GM10248 (cell line): ENCODE measurements around the gene EIF1.
"Not testable (repeated sequence)": the region's sequence is repeated elsewhere in the genome, so short reads cannot be mapped to it uniquely, and the experiment has no call there.

ENCODE experiments used
- CTCF ChIA-PET: fragments of 300-600 bp; sonication (Branson Sonifier 250); formaldehyde crosslinking; extraction: SDS; loops from one replicate; lab custom pipeline; 2021; ENCODE audit warnings: antibody characterized with exemption; lab: Yijun Ruan, JAX
- POLR2A ChIA-PET: fragments of 350-650 bp; sonication (Branson Sonifier 250); formaldehyde crosslinking; extraction: SDS; loops from one replicate; lab custom pipeline; 2020; ENCODE audit warnings: antibody characterized with exemption; lab: Yijun Ruan, JAX
- DNase-seq: peaks from one replicate; pipeline ENCODE4 v3.0.0; 2012; ENCODE audit errors: extremely low spot score
- CTCF ChIP-seq: IDR thresholded peaks from 2 replicates; pipeline ENCODE4 v1.5.1; 2012; ENCODE audit warnings: mild to moderate bottlenecking, low read depth; ENCODE audit errors: extremely low read depth, missing control alignments, control extremely low read depth

EIF1 gene

GRCh38 chr17:41682631-41683030 lies 6.1 kb upstream of the EIF1 start:
- ChIA-PET POLR2A (no interaction called here), CTCF (interaction anchor here (5.4 to 8.6 kb wide), 3 partner anchors 9 to 20 kb away, joined by 42 to 118 read pairs (median 118); partner anchors contain the start of gene EIF1)
- no peak for TF ChIP-seq CTCF
- no peak for DNase-seq

- POLR2A ChIA-PET = no interaction called here
- no peak for DNase-seq
- CTCF ChIA-PET = interaction anchor here (7.2 to 8.6 kb wide), 2 partner anchors 9 to 15 kb away, joined by 118 read pairs; partner anchors contain the start of gene EIF1
- TF ChIP-seq CTCF = no peak
Measured at GRCh38 chr17:41683441-41684007, 5.2 kb upstream of the EIF1 start.

- DNase-seq = no peak
- ChIA-PET CTCF (interaction anchor here (1.2 to 2.5 kb wide), 3 partner anchors 12 to 36 kb away, joined by 3 to 11 read pairs (median 9); no protein-coding TSS in a partner anchor), POLR2A (interaction anchor here (0.6 kb wide), 1 partner anchor 19 kb away, joined by 3 read pairs; no protein-coding TSS in a partner anchor)
- no peak for TF ChIP-seq CTCF
Measured at GRCh38 chr17:41684035-41684434, 4.7 kb upstream of the EIF1 start.

GRCh38 chr17:41685753-41686152 lies 2.9 kb upstream of the EIF1 start:
- POLR2A ChIA-PET, DNase-seq: not testable (repeated sequence)
- CTCF ChIA-PET = interaction anchor here (0.7 to 2.5 kb wide), 4 partner anchors 8 to 23 kb away, joined by 3 to 11 read pairs (median 6); no protein-coding TSS in a partner anchor

GRCh38 chr17:41686281-41686680 lies 2.4 kb upstream of the EIF1 start:
- POLR2A ChIA-PET = no interaction called here
- DNase-seq = no peak
- CTCF ChIA-PET = interaction anchor here (0.7 to 2.5 kb wide), 3 partner anchors 9 to 23 kb away, joined by 3 to 9 read pairs (median 4); no protein-coding TSS in a partner anchor
- no peak for TF ChIP-seq CTCF

- DNase-seq = no peak
- ChIA-PET CTCF (interaction anchor here (1.7 to 9.3 kb wide), 5 partner anchors 8 to 332 kb away, joined by 4 to 118 read pairs (median 32); partner anchors contain the start of gene NKIRAS2), POLR2A (interaction anchor here (0.5 to 5.8 kb wide), 13 partner anchors 9 to 1758 kb away, joined by 3 to 134 read pairs (median 4); partner anchors contain the start of genes DNAJC7 and JUP)
- TF ChIP-seq CTCF = peak; percentile 39
Measured at GRCh38 chr17:41687828-41688640, 651 bp upstream of the EIF1 start.
